Keratinocyte (primary cell): ENCODE data around the gene ZBTB17. TPM values are rescaled to one million over a fixed set of nuclear protein-coding genes. Genes with fewer than 3 reads are reported as not detected.

Source experiments
- DNase-seq: peaks from one replicate; pipeline ENCODE4 v3.0.0-alpha.2; 2011; ENCODE audit warnings: low read depth, missing footprints, low spot score
- FAIRE-seq: peaks from 2 replicates; lab custom pipeline; 2011; peaks lifted over from hg19 to GRCh38; lab: Jason Lieb, UNC
- H2AFZ ChIP-seq: 2 replicates; pipeline ENCODE4 v1.6.0; 2012; ENCODE audit warnings: low read length, control low read depth, inconsistent platforms; ENCODE audit not compliant: control insufficient read depth
- H3K27ac ChIP-seq: 2 replicates; pipeline ENCODE4 v1.5.1; 2011; ENCODE audit warnings: low read length; ENCODE audit not compliant: control insufficient read depth, insufficient read depth
- H3K27me3 ChIP-seq: 3 replicates; pipeline ENCODE4 v1.6.0; 2011; ENCODE audit warnings: low read length; ENCODE audit not compliant: control insufficient read depth, insufficient read depth; ENCODE audit errors: extremely low read depth
- H3K36me3 ChIP-seq, 2 experiments: 2 replicates in 1 of 2; 3 replicates in 1 of 2; pipeline ENCODE4 v1.5.1; 2011; ENCODE audit warnings: low read length in 2 of 2, mild to moderate bottlenecking in 1 of 2; ENCODE audit not compliant: control insufficient read depth in 2 of 2, insufficient read depth in 2 of 2; ENCODE audit errors: extremely low read depth in 1 of 2
- H3K4me1 ChIP-seq: 3 replicates; pipeline ENCODE4 v1.5.1; 2011; ENCODE audit warnings: low read length; ENCODE audit not compliant: control insufficient read depth, insufficient read depth; ENCODE audit errors: extremely low read depth
- H3K4me2 ChIP-seq: 3 replicates; pipeline ENCODE4 v1.6.0; 2011; ENCODE audit warnings: low read depth, low read length; ENCODE audit not compliant: control insufficient read depth, insufficient read depth; ENCODE audit errors: extremely low read depth
- H3K4me3 ChIP-seq, 3 experiments: fragments of 200-600 bp in 1 of 3; sonication (generic) in 1 of 3; 2 replicates in 2 of 3; 3 replicates in 1 of 3; pipeline ENCODE4 v1.5.1; 2011 to 2016; ENCODE audit warnings: low read length in 3 of 3, mild to moderate bottlenecking in 3 of 3, control low read depth in 2 of 3, inconsistent platforms in 1 of 3, low read depth in 1 of 3, mixed read lengths in 1 of 3, mixed run types in 1 of 3, moderate library complexity in 1 of 3; ENCODE audit not compliant: control insufficient read depth in 2 of 3, insufficient read depth in 2 of 3; ENCODE audit errors: extremely low read depth in 1 of 3
- H3K79me2 ChIP-seq: 2 replicates; pipeline ENCODE4 v1.6.0; 2012; ENCODE audit warnings: low read length; ENCODE audit not compliant: control insufficient read depth, insufficient read depth
- H3K9ac ChIP-seq: 3 replicates; pipeline ENCODE4 v1.6.0; 2011; ENCODE audit warnings: low read length; ENCODE audit not compliant: control insufficient read depth, insufficient read depth; ENCODE audit errors: extremely low read depth
- H3K9me1 ChIP-seq: 3 replicates; pipeline ENCODE4 v1.6.0; 2011; ENCODE audit warnings: low read length; ENCODE audit not compliant: control insufficient read depth, insufficient read depth; ENCODE audit errors: extremely low read depth
- H3K9me3 ChIP-seq: 2 replicates; pipeline ENCODE4 v1.5.1; 2012; ENCODE audit warnings: low read depth, low read length; ENCODE audit not compliant: control insufficient read depth
- H4K20me1 ChIP-seq: 3 replicates; pipeline ENCODE4 v1.6.0; 2011; ENCODE audit warnings: low read length; ENCODE audit not compliant: control insufficient read depth, insufficient read depth; ENCODE audit errors: extremely low read depth
- CTCF ChIP-seq, 3 experiments: IDR thresholded peaks in 1 of 3; conservative IDR thresholded peaks in 1 of 3; optimal IDR thresholded peaks in 1 of 3; 2 replicates in 2 of 3; 3 replicates in 1 of 3; pipeline versions ENCODE3 to v1.5.1; 2011; ENCODE audit warnings: low read length in 3 of 3, mild to moderate bottlenecking in 3 of 3, moderate library complexity in 2 of 3, control low read depth in 1 of 3, inconsistent platforms in 1 of 3; ENCODE audit not compliant: insufficient read depth in 2 of 3; ENCODE audit errors: extremely low read depth in 1 of 3
- EZH2 ChIP-seq: IDR thresholded peaks from one replicate; pipeline ENCODE4 v1.6.1; 2012; ENCODE audit warnings: inconsistent platforms, mild to moderate bottlenecking, low read length, moderate library complexity
- dilution Hi-C: fragments of 300-500 bp; cut with MboI; formaldehyde crosslinking; loops from one replicate; pipeline ENCODE4 v1.7.0; 2020; ENCODE audit warnings: low sequenced_read_pairs; ENCODE audit not compliant: extremely low pct_ligation_motif_present
- polyA plus RNA-seq, 5 experiments: library from polyadenylated mRNA; depleted of rRNA in 3 of 5; stranded (reverse) in 3 of 5; stranded (forward) in 1 of 5; unstranded in 1 of 5; fragments of >200 nt; gene quantifications; 1 replicate in 1 of 5; 2 replicates in 3 of 5; 3 replicates in 1 of 5; pipeline versions ENCODE4 v1.2.1 to v1.2.3, GENCODE V29; 2011 to 2012; ENCODE audit warnings: missing spikeins in 2 of 5, low read depth in 1 of 5, low replicate concordance in 1 of 5

ZBTB17 gene
- polyA plus RNA-seq, 1 donor (not counting 4 experiments of a cell fraction or from before 2014, with no cell fraction given): 18.4 TPM

- no peak overlapping the region for H2AFZ ChIP-seq
Observed at GRCh38 chr1:15950763-15951295, 25.1 kb downstream of the ZBTB17 start.

GRCh38 chr1:15950302-15950701 is 25.6 kb downstream of the ZBTB17 start:
- H3K9me3 ChIP-seq: no peaks in the 10 kb centered on the region
- no peak overlapping the region for H3K4me3 ChIP-seq
- dilution Hi-C loops: no loop called here

More at GRCh38 chr1:15950763-15951295, 25.1 kb downstream of the ZBTB17 start:
- Histone ChIP-seq H3K36me3 (peaks cover 17 to 27% of the 10 kb centered on the region in 2 experiments), H4K20me1 (no peaks in the 10 kb centered on the region), H3K9ac (peak overlapping the region; percentile 96), H3K4me3 (no peak overlapping the region), H3K9me3 (no peaks in the 10 kb centered on the region), H3K79me2 (peaks cover 38% of the 10 kb centered on the region), H3K27ac (peak overlapping the region; percentile 98), H3K27me3 (no peaks in the 10 kb centered on the region), H3K4me1 (peaks cover 72% of the 10 kb centered on the region), H3K4me2 (peak overlapping the region; percentile 81), H3K9me1 (peaks cover 2% of the 10 kb centered on the region)
- dilution Hi-C loops: no loop called here
- TF ChIP-seq CTCF (optimal IDR thresholded peaks at IDR 0.05 in 1 of 3, IDR thresholded peaks at IDR 0.05 in 1 of 3, conservative IDR thresholded peaks at IDR 0.05 in 1 of 3; ENCODE audit: extremely low read depth in 1 of 3, insufficient read depth in 2 of 3, low read length in 3 of 3): no peak
- TF ChIP-seq EZH2: no peak
- FAIRE-seq (peak; percentile 79), DNase-seq (peak; percentile 49)

More at GRCh38 chr1:15950302-15950701, 25.6 kb downstream of the ZBTB17 start:
- no peak overlapping the region for H2AFZ ChIP-seq
- H3K79me2 ChIP-seq: peaks cover 38% of the 10 kb centered on the region
- no peaks in the 10 kb centered on the region for H4K20me1 ChIP-seq
- FAIRE-seq (no peak), DNase-seq (no peak)
- peak overlapping the region; percentile 98 for H3K27ac ChIP-seq
- peak overlapping the region; percentile 81 for H3K4me2 ChIP-seq
- H3K9ac ChIP-seq: peak overlapping the region; percentile 96
- H3K27me3 ChIP-seq: no peaks in the 10 kb centered on the region
- peaks cover 2% of the 10 kb centered on the region for H3K9me1 ChIP-seq
- TF ChIP-seq EZH2 (no peak), CTCF (optimal IDR thresholded peaks at IDR 0.05 in 1 of 3, IDR thresholded peaks at IDR 0.05 in 1 of 3, conservative IDR thresholded peaks at IDR 0.05 in 1 of 3; ENCODE audit: extremely low read depth in 1 of 3, insufficient read depth in 2 of 3, low read length in 3 of 3) (no peak)
- peaks cover 68% of the 10 kb centered on the region for H3K4me1 ChIP-seq
- peaks cover 19 to 32% of the 10 kb centered on the region in 2 experiments for H3K36me3 ChIP-seq
